Upper lobe of right lung (tissue), 1 donor: ENCODE data around the gene A2ML1. TPM values are rescaled to one million over a fixed set of nuclear protein-coding genes. Genes with fewer than 3 reads are reported as not detected.
"Not testable (repeated sequence)": the region's sequence is repeated elsewhere in the genome, so short reads cannot be mapped to it uniquely, and the experiment has no call there.

Source experiments
- ATAC-seq: fragments of 200-7000 bp; cut with Tn5 transposase; one replicate; pipeline ENCODE4 v1.9.1; 2020; ENCODE audit warnings: mild to moderate bottlenecking, moderate library complexity
- DNase-seq: peaks from one replicate; pipeline ENCODE4 v3.0.0-alpha.2; 2020
- H3K27ac ChIP-seq: fragments of 200-600 bp; one replicate; pipeline ENCODE4 v1.8.0; 2022
- H3K27me3 ChIP-seq: fragments of 200-600 bp; one replicate; pipeline ENCODE4 v1.8.0; 2022; ENCODE audit warnings: mild to moderate bottlenecking
- H3K36me3 ChIP-seq: fragments of 200-600 bp; one replicate; pipeline ENCODE4 v1.8.0; 2022
- H3K4me1 ChIP-seq: fragments of 200-600 bp; one replicate; pipeline ENCODE4 v1.8.0; 2022
- H3K4me3 ChIP-seq: fragments of 200-600 bp; one replicate; pipeline ENCODE4 v1.8.0; 2022; ENCODE audit warnings: mild to moderate bottlenecking
- H3K9me3 ChIP-seq: fragments of 200-600 bp; one replicate; pipeline ENCODE4 v1.8.0; 2022
- CTCF ChIP-seq: fragments of 200-600 bp; IDR thresholded peaks from one replicate; pipeline ENCODE4 v1.8.0; 2022; ENCODE audit warnings: antibody characterized with exemption
- intact Hi-C: fragments of 100-400 bp; cut with DNase I; formaldehyde crosslinking; loops from one replicate; pipeline ENCODE4 v1.11.0; 2022
- total RNA-seq: library from RNA; stranded (reverse); fragmentation: NEBNext Ultra II Directional; extraction: Animal tissue kit (Norgen Biotek cat#: 25700); gene quantifications from one replicate; pipeline ENCODE4 v1.2.1, GENCODE V29; 2021
- donor health status: DM: no; HTN: yes; CAD: no; lungs with severe emphysema.

The A2ML1 gene
- total RNA-seq, 1 donor from 2014 or later: not detected

GRCh38 chr12:8914033-8914715 lies 91.8 kb downstream of the A2ML1 start, which contains the start of gene PHC1:
PHC1 (plus strand) TSS chr12:8914509; CDS start chr12:8917678, 3,169 bp downstream.
- DNase-seq: peak; percentile 93
- ATAC-seq: peak; percentile 89
- H3K27me3 ChIP-seq, intact Hi-C loops, H3K36me3 ChIP-seq, H3K9me3 ChIP-seq: not testable (repeated sequence)
- Histone ChIP-seq H3K4me1 (peaks cover 16% of the 10 kb centered on the region), H3K4me3 (peak within 1 kb of the TSS; percentile 71), H3K27ac (peak within 1 kb of the TSS; percentile 89)
- peak; percentile 28 for TF ChIP-seq CTCF

- peaks cover 16% of the 10 kb centered on the region for H3K4me1 ChIP-seq
- DNase-seq (peak; percentile 81), ATAC-seq (peak; percentile 88)
- no peaks in the 10 kb centered on the region for H3K27me3 ChIP-seq
- no peak for TF ChIP-seq CTCF
- H3K4me3 ChIP-seq: peak overlapping the region; percentile 71
- no peaks in the 10 kb centered on the region for H3K36me3 ChIP-seq
- intact Hi-C loops: no loop called here
- H3K27ac ChIP-seq: peak overlapping the region; percentile 72
- no peaks in the 10 kb centered on the region for H3K9me3 ChIP-seq
These were observed 92.5 kb downstream of the A2ML1 start for GRCh38 chr12:8914716-8915526.

GRCh38 chr12:8916154-8916553 lies 93.7 kb downstream of the A2ML1 start:
- Histone ChIP-seq H3K9me3 (no peaks in the 10 kb centered on the region), H3K4me3 (no peak overlapping the region), H3K4me1 (peaks cover 16% of the 10 kb centered on the region), H3K27ac (no peak overlapping the region), H3K36me3 (peaks cover 7% of the 10 kb centered on the region), H3K27me3 (no peaks in the 10 kb centered on the region)
- intact Hi-C loops: no loop called here
- no peak for DNase-seq
- ATAC-seq: no peak
- TF ChIP-seq CTCF: no peak

GRCh38 chr12:8917031-8917430 lies 94.6 kb downstream of the A2ML1 start:
- Histone ChIP-seq H3K9me3 (no peaks in the 10 kb centered on the region), H3K27ac (no peak overlapping the region), H3K4me1 (peaks cover 16% of the 10 kb centered on the region), H3K4me3 (no peak overlapping the region), H3K27me3 (no peaks in the 10 kb centered on the region), H3K36me3 (peaks cover 16% of the 10 kb centered on the region)
- DNase-seq (no peak), ATAC-seq (no peak)
- no peak for TF ChIP-seq CTCF
- intact Hi-C loops: no loop called here

- no peaks in the 10 kb centered on the region for H3K27me3 ChIP-seq
- ATAC-seq: no peak
- H3K27ac ChIP-seq: no peak overlapping the region
- DNase-seq: no peak
- H3K4me3 ChIP-seq: no peak overlapping the region
- peaks cover 16% of the 10 kb centered on the region for H3K4me1 ChIP-seq
- intact Hi-C loops: no loop called here
- H3K36me3 ChIP-seq: peaks cover 23% of the 10 kb centered on the region
- no peaks in the 10 kb centered on the region for H3K9me3 ChIP-seq
- TF ChIP-seq CTCF: no peak
These were observed 95.3 kb downstream of the A2ML1 start for GRCh38 chr12:8917751-8918150.

- H3K4me1 ChIP-seq, ATAC-seq, DNase-seq, H3K9me3 ChIP-seq, H3K27ac ChIP-seq, H3K4me3 ChIP-seq, intact Hi-C loops, H3K27me3 ChIP-seq: not testable (repeated sequence)
- peaks cover 25% of the 10 kb centered on the region for H3K36me3 ChIP-seq
These were observed 97.2 kb downstream of the A2ML1 start for GRCh38 chr12:8919643-8920042.
